Measurements from ENCODE around the gene ALDH9A1. TPM values are rescaled to one million over a fixed set of nuclear protein-coding genes. Genes with fewer than 3 reads are reported as not detected.
"Not testable (repeated sequence)": the region's sequence is repeated elsewhere in the genome, so short reads cannot be mapped to it uniquely, and the experiment has no call there.

Gene ALDH9A1
- total RNA-seq, 1 donor, result 28.7 TPM

- peaks cover 31% of the 10 kb centered on the region for H3K4me1 ChIP-seq (ENCODE audit: insufficient read depth, low read length)
- H3K4me3 ChIP-seq (ENCODE audit: low read length), result no peak overlapping the region
- H3K27me3 ChIP-seq (ENCODE audit: insufficient read depth, low read length), result no peaks in the 10 kb centered on the region
- no peaks in the 10 kb centered on the region for H3K9me3 ChIP-seq (ENCODE audit: low read depth, low read length)
These were observed 57.0 kb downstream of the ALDH9A1 start for GRCh38 chr1:165641231-165641987.

- H3K27me3 ChIP-seq (ENCODE audit: insufficient read depth, low read length), result no peaks in the 10 kb centered on the region
- no peaks in the 10 kb centered on the region for H3K9me3 ChIP-seq (ENCODE audit: low read depth, low read length)
- H3K4me1 ChIP-seq (ENCODE audit: insufficient read depth, low read length), result peaks cover 23% of the 10 kb centered on the region
- no peak overlapping the region for H3K4me3 ChIP-seq (ENCODE audit: low read length)
These were observed 58.3 kb downstream of the ALDH9A1 start for GRCh38 chr1:165639821-165640623.

- not testable (repeated sequence) for H3K27me3 ChIP-seq (ENCODE audit: insufficient read depth, low read length); H3K9me3 ChIP-seq (ENCODE audit: low read depth, low read length); H3K4me3 ChIP-seq (ENCODE audit: low read length)
- peaks cover 32% of the 10 kb centered on the region for H3K4me1 ChIP-seq (ENCODE audit: insufficient read depth, low read length)
These were observed 60.2 kb downstream of the ALDH9A1 start for GRCh38 chr1:165638211-165638610.

- H3K4me1 ChIP-seq (ENCODE audit: insufficient read depth, low read length), result peaks cover 40% of the 10 kb centered on the region
- H3K27me3 ChIP-seq (ENCODE audit: insufficient read depth, low read length), result no peaks in the 10 kb centered on the region
- H3K9me3 ChIP-seq (ENCODE audit: low read depth, low read length), result no peaks in the 10 kb centered on the region
- no peak overlapping the region for H3K4me3 ChIP-seq (ENCODE audit: low read length)
These were observed 60.9 kb downstream of the ALDH9A1 start for GRCh38 chr1:165637427-165637826.

- Histone ChIP-seq H3K4me3 (ENCODE audit: low read length) (no peak overlapping the region), H3K4me1 (ENCODE audit: insufficient read depth, low read length) (peaks cover 42% of the 10 kb centered on the region), H3K27me3 (ENCODE audit: insufficient read depth, low read length) (no peaks in the 10 kb centered on the region), H3K9me3 (ENCODE audit: low read depth, low read length) (no peaks in the 10 kb centered on the region)
These were observed 62.5 kb downstream of the ALDH9A1 start for GRCh38 chr1:165635823-165636222.

- H3K4me3 ChIP-seq (ENCODE audit: low read length), result no peak overlapping the region
- H3K4me1 ChIP-seq (ENCODE audit: insufficient read depth, low read length), result peaks cover 39% of the 10 kb centered on the region
- H3K9me3 ChIP-seq (ENCODE audit: low read depth, low read length), result no peaks in the 10 kb centered on the region
- no peaks in the 10 kb centered on the region for H3K27me3 ChIP-seq (ENCODE audit: insufficient read depth, low read length)
These were observed 63.0 kb downstream of the ALDH9A1 start for GRCh38 chr1:165635329-165635728.

- Histone ChIP-seq H3K27me3 (ENCODE audit: insufficient read depth, low read length) (no peaks in the 10 kb centered on the region), H3K4me3 (ENCODE audit: low read length) (no peak overlapping the region), H3K9me3 (ENCODE audit: low read depth, low read length) (no peaks in the 10 kb centered on the region), H3K4me1 (ENCODE audit: insufficient read depth, low read length) (peaks cover 47% of the 10 kb centered on the region)
These were observed 64.0 kb downstream of the ALDH9A1 start for GRCh38 chr1:165634154-165634921.

GRCh38 chr1:165633614-165634013 is 64.7 kb downstream of the ALDH9A1 start:
- H3K4me1 ChIP-seq (ENCODE audit: insufficient read depth, low read length), result peaks cover 55% of the 10 kb centered on the region
- no peaks in the 10 kb centered on the region for H3K27me3 ChIP-seq (ENCODE audit: insufficient read depth, low read length)
- no peaks in the 10 kb centered on the region for H3K9me3 ChIP-seq (ENCODE audit: low read depth, low read length)
- H3K4me3 ChIP-seq (ENCODE audit: low read length), result no peak overlapping the region

GRCh38 chr1:165632491-165632890 is 65.9 kb downstream of the ALDH9A1 start:
- H3K4me3 ChIP-seq (ENCODE audit: low read length), result no peak overlapping the region
- peaks cover 55% of the 10 kb centered on the region for H3K4me1 ChIP-seq (ENCODE audit: insufficient read depth, low read length)
- no peaks in the 10 kb centered on the region for H3K9me3 ChIP-seq (ENCODE audit: low read depth, low read length)
- H3K27me3 ChIP-seq (ENCODE audit: insufficient read depth, low read length), result no peaks in the 10 kb centered on the region

- Histone ChIP-seq H3K27me3 (ENCODE audit: insufficient read depth, low read length) (no peaks in the 10 kb centered on the region), H3K4me1 (ENCODE audit: insufficient read depth, low read length) (peaks cover 54% of the 10 kb centered on the region), H3K4me3 (ENCODE audit: low read length) (peak overlapping the region; percentile 79), H3K9me3 (ENCODE audit: low read depth, low read length) (no peaks in the 10 kb centered on the region)
These were observed 66.3 kb downstream of the ALDH9A1 start for GRCh38 chr1:165632152-165632469.

GRCh38 chr1:165631342-165632151 is 66.8 kb downstream of the ALDH9A1 start:
- Histone ChIP-seq H3K9me3 (ENCODE audit: low read depth, low read length) (no peaks in the 10 kb centered on the region), H3K4me3 (ENCODE audit: low read length) (peak overlapping the region; percentile 79), H3K27me3 (ENCODE audit: insufficient read depth, low read length) (no peaks in the 10 kb centered on the region), H3K4me1 (ENCODE audit: insufficient read depth, low read length) (peaks cover 48% of the 10 kb centered on the region)

GRCh38 chr1:165630629-165631341 is 67.6 kb downstream of the ALDH9A1 start, which contains the start of gene MGST3:
Gene MGST3 (plus strand): TSS chr1:165631234. CDS start chr1:165649848, 18,614 bp downstream.
- Histone ChIP-seq H3K4me1 (ENCODE audit: insufficient read depth, low read length) (peaks cover 46% of the 10 kb centered on the region), H3K4me3 (ENCODE audit: low read length) (peak within 1 kb of the TSS; percentile 79)

GRCh38 chr1:165629848-165630628 is 68.3 kb downstream of the ALDH9A1 start:
- Histone ChIP-seq H3K4me3 (ENCODE audit: low read length) (peak overlapping the region; percentile 79), H3K4me1 (ENCODE audit: insufficient read depth, low read length) (peaks cover 42% of the 10 kb centered on the region), H3K27me3 (ENCODE audit: insufficient read depth, low read length) (no peaks in the 10 kb centered on the region), H3K9me3 (ENCODE audit: low read depth, low read length) (no peaks in the 10 kb centered on the region)

More at GRCh38 chr1:165630629-165631341, 67.6 kb downstream of the ALDH9A1 start, which contains the start of gene MGST3:
- Histone ChIP-seq H3K9me3 (ENCODE audit: low read depth, low read length) (no peaks in the 10 kb centered on the region), H3K27me3 (ENCODE audit: insufficient read depth, low read length) (no peaks in the 10 kb centered on the region)

Data from mononuclear cell (primary cell).